ENCODE measurements around the gene SHB.

The SHB gene

GRCh38 chr9:37923796-37924427 is 145.1 kb downstream of the SHB start:
- DNase-seq (ENCODE audit: low spot score), result no peak
- H3K27ac ChIP-seq (ENCODE audit: poor library complexity, severe bottlenecking), result no peak overlapping the region
- TF ChIP-seq CTCF (IDR thresholded peaks at IDR 0.05; ENCODE audit: poor library complexity, severe bottlenecking), result no peak
- H3K4me3 ChIP-seq (ENCODE audit: severe bottlenecking), result no peak overlapping the region
- no peaks in the 10 kb centered on the region for H3K27me3 ChIP-seq (ENCODE audit: insufficient read depth, poor library complexity, severe bottlenecking)
- peaks cover 37% of the 10 kb centered on the region for H3K4me1 ChIP-seq (ENCODE audit: insufficient read depth, poor library complexity, severe bottlenecking)
- H3K9me3 ChIP-seq (ENCODE audit: severe bottlenecking), result no peaks in the 10 kb centered on the region
- ATAC-seq (ENCODE audit: low read depth), result no peak
- H3K36me3 ChIP-seq (ENCODE audit: low read depth), result peaks cover 21% of the 10 kb centered on the region

GRCh38 chr9:37923118-37923795 is 145.8 kb downstream of the SHB start:
- Histone ChIP-seq H3K4me1 (ENCODE audit: insufficient read depth, poor library complexity, severe bottlenecking) (peaks cover 37% of the 10 kb centered on the region), H3K9me3 (ENCODE audit: severe bottlenecking) (no peaks in the 10 kb centered on the region), H3K27ac (ENCODE audit: poor library complexity, severe bottlenecking) (peak overlapping the region; percentile 70), H3K27me3 (ENCODE audit: insufficient read depth, poor library complexity, severe bottlenecking) (no peaks in the 10 kb centered on the region), H3K4me3 (ENCODE audit: severe bottlenecking) (no peak overlapping the region), H3K36me3 (ENCODE audit: low read depth) (peaks cover 19% of the 10 kb centered on the region)
- ATAC-seq (ENCODE audit: low read depth) (no peak), DNase-seq (ENCODE audit: low spot score) (no peak)
- no peak for TF ChIP-seq CTCF (IDR thresholded peaks at IDR 0.05; ENCODE audit: poor library complexity, severe bottlenecking)

- H3K4me1 ChIP-seq (ENCODE audit: insufficient read depth, poor library complexity, severe bottlenecking), result peaks cover 37% of the 10 kb centered on the region
- peak; percentile 32 for ATAC-seq (ENCODE audit: low read depth)
- peaks cover 25% of the 10 kb centered on the region for H3K36me3 ChIP-seq (ENCODE audit: low read depth)
- no peaks in the 10 kb centered on the region for H3K9me3 ChIP-seq (ENCODE audit: severe bottlenecking)
- no peak for TF ChIP-seq CTCF (IDR thresholded peaks at IDR 0.05; ENCODE audit: poor library complexity, severe bottlenecking)
- H3K27me3 ChIP-seq (ENCODE audit: insufficient read depth, poor library complexity, severe bottlenecking), result no peaks in the 10 kb centered on the region
- peak overlapping the region; percentile 70 for H3K27ac ChIP-seq (ENCODE audit: poor library complexity, severe bottlenecking)
- no peak for DNase-seq (ENCODE audit: low spot score)
- H3K4me3 ChIP-seq (ENCODE audit: severe bottlenecking), result no peak overlapping the region
Measured at GRCh38 chr9:37922363-37923117, 146.5 kb downstream of the SHB start.

GRCh38 chr9:37921546-37922300 is 147.3 kb downstream of the SHB start:
- DNase-seq (ENCODE audit: low spot score) (no peak), ATAC-seq (ENCODE audit: low read depth) (peak; percentile 73)
- TF ChIP-seq CTCF (IDR thresholded peaks at IDR 0.05; ENCODE audit: poor library complexity, severe bottlenecking), result peak; percentile 72
- Histone ChIP-seq H3K4me3 (ENCODE audit: severe bottlenecking) (no peak overlapping the region), H3K27ac (ENCODE audit: poor library complexity, severe bottlenecking) (peak overlapping the region; percentile 70), H3K4me1 (ENCODE audit: insufficient read depth, poor library complexity, severe bottlenecking) (peaks cover 29% of the 10 kb centered on the region), H3K9me3 (ENCODE audit: severe bottlenecking) (no peaks in the 10 kb centered on the region), H3K27me3 (ENCODE audit: insufficient read depth, poor library complexity, severe bottlenecking) (no peaks in the 10 kb centered on the region), H3K36me3 (ENCODE audit: low read depth) (peaks cover 26% of the 10 kb centered on the region)

Data from RWPE2 (cell line).